Uterus (tissue), 4 donors: ENCODE measurements around the gene SUPT7L. TPM values are rescaled to one million over a fixed set of nuclear protein-coding genes. Genes with fewer than 3 reads are reported as not detected.
"Not testable (repeated sequence)": the region's sequence is repeated elsewhere in the genome, so short reads cannot be mapped to it uniquely, and the experiment has no call there.

Experiments
- DNase-seq, 2 donors: peaks; one replicate each; pipeline ENCODE4 v3.0.0-alpha.2; 2019 to 2020
- H3K27ac ChIP-seq, 2 donors: fragments of 200-600 bp; sonication (generic); 1 replicate in 1 of 2; 2 replicates in 1 of 2; pipeline ENCODE4 v1.5.1; 2016 to 2018
- H3K27me3 ChIP-seq, 2 donors: fragments of 200-600 bp; sonication (generic); one replicate each; pipeline ENCODE4 v1.5.1; 2018 to 2019; ENCODE audit warnings: control low read depth in 1 of 2
- H3K36me3 ChIP-seq, 2 donors: fragments of 200-600 bp; sonication (generic); one replicate each; pipeline ENCODE4 v1.5.1; 2019; ENCODE audit warnings: control low read depth in 1 of 2
- H3K4me1 ChIP-seq, 2 donors: fragments of 200-600 bp; sonication (generic); one replicate each; pipeline ENCODE4 v1.5.1; 2018 to 2019; ENCODE audit warnings: control low read depth in 1 of 2
- H3K4me3 ChIP-seq, 2 donors: fragments of 200-600 bp; sonication (generic); 1 replicate in 1 of 2; 2 replicates in 1 of 2; pipeline ENCODE4 v1.5.1; 2018 to 2019; ENCODE audit warnings: mild to moderate bottlenecking in 1 of 2
- H3K9me3 ChIP-seq, 2 donors: fragments of 200-600 bp; sonication (generic); one replicate each; pipeline ENCODE4 v1.5.1; 2019; ENCODE audit warnings: control low read depth in 1 of 2
- POLR2A ChIP-seq, 2 donors: fragments of 450-650 bp; IDR thresholded peaks; one replicate each; pipeline ENCODE4 v1.6.1; 2016; ENCODE audit warnings: antibody characterized with exemption in 2 of 2, mild to moderate bottlenecking in 1 of 2, moderate library complexity in 1 of 2
- intact Hi-C: fragments of 100-400 bp; cut with DNase I; formaldehyde crosslinking; loops from one replicate; pipeline ENCODE4 v1.15.1; 2023; ENCODE audit warnings: low total_unique reads
- total RNA-seq, 4 donors: library from RNA; depleted of rRNA in 3 of 4; stranded (reverse); fragments of >200 nt in 3 of 4; gene quantifications; one replicate each; pipeline versions ENCODE4 v1.1.0 to v1.2.4, GENCODE V29; 2014 to 2023
- TF ChIP-seq, protein P1 (sequence below), 4 experiments: fragments of 200-600 bp in 2 of 4; fragments of 450-650 bp in 2 of 4; sonication (generic) in 2 of 4; IDR thresholded peaks; one replicate each; pipeline ENCODE4 v1.5.1; 2016 to 2019; ENCODE audit warnings: antibody characterized with exemption in 4 of 4, mild to moderate bottlenecking in 2 of 4, moderate library complexity in 1 of 4
- donor health status: DM: yes; HTN: yes; CAD: no.

SUPT7L gene
- total RNA-seq, 4 donors from 2014 or later = 11.8 to 31.2 (median 20.2) TPM

- Histone ChIP-seq H3K36me3 (no peaks in the 10 kb centered on the region), H3K9me3 (no peaks in the 10 kb centered on the region), H3K27me3 (no peaks in the 10 kb centered on the region), H3K27ac (no peak overlapping the region), H3K4me3 (no peak overlapping the region), H3K4me1 (no peaks in the 10 kb centered on the region)
- no peak for DNase-seq
- TF ChIP-seq, protein P1, sequence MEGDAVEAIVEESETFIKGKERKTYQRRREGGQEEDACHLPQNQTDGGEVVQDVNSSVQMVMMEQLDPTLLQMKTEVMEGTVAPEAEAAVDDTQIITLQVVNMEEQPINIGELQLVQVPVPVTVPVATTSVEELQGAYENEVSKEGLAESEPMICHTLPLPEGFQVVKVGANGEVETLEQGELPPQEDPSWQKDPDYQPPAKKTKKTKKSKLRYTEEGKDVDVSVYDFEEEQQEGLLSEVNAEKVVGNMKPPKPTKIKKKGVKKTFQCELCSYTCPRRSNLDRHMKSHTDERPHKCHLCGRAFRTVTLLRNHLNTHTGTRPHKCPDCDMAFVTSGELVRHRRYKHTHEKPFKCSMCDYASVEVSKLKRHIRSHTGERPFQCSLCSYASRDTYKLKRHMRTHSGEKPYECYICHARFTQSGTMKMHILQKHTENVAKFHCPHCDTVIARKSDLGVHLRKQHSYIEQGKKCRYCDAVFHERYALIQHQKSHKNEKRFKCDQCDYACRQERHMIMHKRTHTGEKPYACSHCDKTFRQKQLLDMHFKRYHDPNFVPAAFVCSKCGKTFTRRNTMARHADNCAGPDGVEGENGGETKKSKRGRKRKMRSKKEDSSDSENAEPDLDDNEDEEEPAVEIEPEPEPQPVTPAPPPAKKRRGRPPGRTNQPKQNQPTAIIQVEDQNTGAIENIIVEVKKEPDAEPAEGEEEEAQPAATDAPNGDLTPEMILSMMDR (IDR thresholded peaks at IDR 0.05) = no peak
- TF ChIP-seq POLR2A (IDR thresholded peaks at IDR 0.05) = no peak
- intact Hi-C loops = no loop called here
Observed at GRCh38 chr2:27687232-27687631, 23.8 kb upstream of the SUPT7L start.

GRCh38 chr2:27685577-27685976 is 22.2 kb upstream of the SUPT7L start:
- intact Hi-C loops = no loop called here
- TF ChIP-seq POLR2A (IDR thresholded peaks at IDR 0.05) = no peak
- TF ChIP-seq, protein P1 (IDR thresholded peaks at IDR 0.05) = no peak
- H3K27ac ChIP-seq = no peak overlapping the region
- no peak for DNase-seq
- H3K4me1 ChIP-seq = no peaks in the 10 kb centered on the region
- no peak overlapping the region for H3K4me3 ChIP-seq
- no peaks in the 10 kb centered on the region for H3K27me3 ChIP-seq
- no peaks in the 10 kb centered on the region for H3K36me3 ChIP-seq
- no peaks in the 10 kb centered on the region for H3K9me3 ChIP-seq

- H3K27me3 ChIP-seq, DNase-seq, H3K36me3 ChIP-seq, H3K4me3 ChIP-seq, H3K9me3 ChIP-seq, intact Hi-C loops, H3K4me1 ChIP-seq, H3K27ac ChIP-seq: not testable (repeated sequence)
Observed at GRCh38 chr2:27685006-27685405, 21.6 kb upstream of the SUPT7L start.

GRCh38 chr2:27683390-27684071 is 20.1 kb upstream of the SUPT7L start:
- peak; percentile 54 to 84 for DNase-seq
- Histone ChIP-seq H3K36me3 (no peaks in the 10 kb centered on the region), H3K27me3 (no peaks in the 10 kb centered on the region), H3K4me3 (no peak overlapping the region), H3K4me1 (no peaks in the 10 kb centered on the region), H3K9me3 (no peaks in the 10 kb centered on the region), H3K27ac (peak overlapping the region in 1 of 2 donors; percentile 19)
- intact Hi-C loops = no loop called here
- TF ChIP-seq, protein P1 (IDR thresholded peaks at IDR 0.05) = peak; percentile 73 to 88 (median 86)
- TF ChIP-seq POLR2A (IDR thresholded peaks at IDR 0.05) = no peak

DNA sequence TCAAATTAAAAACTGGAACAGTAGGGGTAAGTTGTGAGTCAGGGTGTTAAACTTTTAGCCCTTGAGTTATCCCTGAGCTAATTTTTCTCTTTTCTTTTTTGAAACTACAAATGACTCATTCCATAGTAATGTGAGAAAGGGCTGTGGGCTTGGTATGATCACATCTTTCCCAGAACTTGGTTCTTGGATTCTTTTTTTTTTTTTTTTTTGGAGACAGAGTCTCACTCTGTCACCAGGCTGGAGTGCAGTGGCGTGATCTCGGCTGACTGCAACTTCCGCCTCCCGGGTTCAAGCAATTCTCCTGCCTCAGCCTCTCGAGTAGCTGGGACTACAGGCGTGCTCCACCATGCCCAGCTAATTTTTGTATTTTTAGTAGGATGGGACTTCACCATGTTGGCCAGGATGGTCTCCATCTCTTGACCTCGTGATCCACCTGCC is 18.9 kb upstream of the SUPT7L start:
- H3K27ac ChIP-seq = peak overlapping the region; percentile 3 to 19
- H3K4me3 ChIP-seq, H3K4me1 ChIP-seq, intact Hi-C loops, H3K9me3 ChIP-seq, H3K36me3 ChIP-seq, H3K27me3 ChIP-seq, DNase-seq: not testable (repeated sequence)

DNA sequence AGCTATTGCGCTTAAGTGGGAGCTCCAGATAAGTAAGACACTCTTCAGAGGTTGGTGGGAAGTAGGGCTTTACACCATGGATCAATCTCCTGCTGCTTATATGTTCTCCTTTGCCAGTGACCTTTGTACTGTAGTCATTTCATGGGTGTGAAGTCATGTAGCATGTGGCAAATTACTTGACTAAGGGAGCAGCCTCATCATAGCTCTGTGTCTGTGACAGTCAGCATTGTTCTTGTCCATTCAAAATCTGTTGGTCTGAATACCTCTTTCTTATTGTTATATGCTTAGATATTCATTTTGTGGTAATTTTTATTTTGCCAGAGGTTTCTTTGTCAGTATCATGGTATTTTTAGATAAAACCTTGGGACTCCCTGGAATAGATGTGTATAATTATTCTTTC is 18.4 kb upstream of the SUPT7L start:
- H3K27ac ChIP-seq = peak overlapping the region; percentile 3 to 19
- intact Hi-C loops = no loop called here
- no peaks in the 10 kb centered on the region for H3K36me3 ChIP-seq
- no peak overlapping the region for H3K4me3 ChIP-seq
- no peak for DNase-seq
- TF ChIP-seq POLR2A (IDR thresholded peaks at IDR 0.05) = no peak
- TF ChIP-seq, protein P1 (IDR thresholded peaks at IDR 0.05) = no peak
- H3K4me1 ChIP-seq = no peaks in the 10 kb centered on the region
- no peaks in the 10 kb centered on the region for H3K27me3 ChIP-seq
- H3K9me3 ChIP-seq = no peaks in the 10 kb centered on the region
